ENCODE results near the gene LDLRAD3. TPM values are rescaled to one million over a fixed set of nuclear protein-coding genes. Genes with fewer than 3 reads are reported as not detected.

The LDLRAD3 gene
- total RNA-seq, 2 donors from 2014 or later: 19.2 to 30.6 TPM

GRCh38 chr11:36098853-36099375, 155.1 kb downstream of the LDLRAD3 start:
- Histone ChIP-seq H3K9ac (ENCODE audit: extremely low read depth, low read length, poor library complexity, severe bottlenecking) (no peak overlapping the region), H3K36me3 (ENCODE audit: control insufficient read depth, insufficient read depth, low read length) (peaks cover 49% of the 10 kb centered on the region), H3K27me3 (ENCODE audit: control insufficient read depth, insufficient read depth, low read length, poor library complexity, severe bottlenecking) (no peaks in the 10 kb centered on the region), H3K27ac (ENCODE audit: low read depth, low read length) (no peak overlapping the region), H3K4me1 (ENCODE audit: control insufficient read depth, insufficient read depth, low read length) (peaks cover 13% of the 10 kb centered on the region), H3K9me3 (ENCODE audit: control insufficient read depth, low read length) (peaks cover 13% of the 10 kb centered on the region), H3K4me3 (ENCODE audit: low read length) (no peak overlapping the region)
- H3K4me1 Mint-ChIP-seq: peaks cover 42% of the 10 kb centered on the region
- no peaks in the 10 kb centered on the region for H3K27me3 Mint-ChIP-seq (ENCODE audit: insufficient read depth)
- WGBS, 2 experiments (ENCODE audit: insufficient coverage in 1 of 2, insufficient read length in 1 of 2): 95% methylated on average over 2 of the region's 2 CpGs; no CpG with 5 or more reads in 1 of the 2 experiments
- H3K9me3 Mint-ChIP-seq: peaks cover 4% of the 10 kb centered on the region
- no peak overlapping the region for H3K27ac Mint-ChIP-seq
- DNase-seq: peak; percentile 7
- peaks cover 71% of the 10 kb centered on the region for H3K36me3 Mint-ChIP-seq (ENCODE audit: low read depth)
- H3K4me3 Mint-ChIP-seq: no peak overlapping the region
- no peak for TF ChIP-seq CTCF (conservative IDR thresholded peaks at IDR 0.05)

- Histone ChIP-seq H3K36me3 (ENCODE audit: control insufficient read depth, insufficient read depth, low read length) (peaks cover 35% of the 10 kb centered on the region), H3K27ac (ENCODE audit: low read depth, low read length) (no peak overlapping the region), H3K9me3 (ENCODE audit: control insufficient read depth, low read length) (peaks cover under 1% of the 10 kb centered on the region), H3K4me1 (ENCODE audit: control insufficient read depth, insufficient read depth, low read length) (peaks cover 25% of the 10 kb centered on the region), H3K27me3 (ENCODE audit: control insufficient read depth, insufficient read depth, low read length, poor library complexity, severe bottlenecking) (no peaks in the 10 kb centered on the region), H3K4me3 (ENCODE audit: low read length) (no peak overlapping the region), H3K9ac (ENCODE audit: extremely low read depth, low read length, poor library complexity, severe bottlenecking) (no peak overlapping the region)
- TF ChIP-seq CTCF (conservative IDR thresholded peaks at IDR 0.05): no peak
- 98 to 100% methylated on average over 2 to 3 of the region's 4 CpGs for WGBS, 2 experiments (ENCODE audit: insufficient coverage in 1 of 2, insufficient read length in 1 of 2)
- no peak overlapping the region for H3K27ac Mint-ChIP-seq
- no peak overlapping the region for H3K4me3 Mint-ChIP-seq
- peaks cover 52% of the 10 kb centered on the region for H3K36me3 Mint-ChIP-seq (ENCODE audit: low read depth)
- H3K4me1 Mint-ChIP-seq: peaks cover 66% of the 10 kb centered on the region
- no peak for DNase-seq
- no peaks in the 10 kb centered on the region for H3K9me3 Mint-ChIP-seq
- no peaks in the 10 kb centered on the region for H3K27me3 Mint-ChIP-seq (ENCODE audit: insufficient read depth)
These were observed 157.6 kb downstream of the LDLRAD3 start for GRCh38 chr11:36101466-36101865.

- Histone ChIP-seq H3K4me1 (ENCODE audit: control insufficient read depth, insufficient read depth, low read length) (peaks cover 18% of the 10 kb centered on the region), H3K9ac (ENCODE audit: extremely low read depth, low read length, poor library complexity, severe bottlenecking) (no peak overlapping the region), H3K4me3 (ENCODE audit: low read length) (no peak overlapping the region), H3K27ac (ENCODE audit: low read depth, low read length) (no peak overlapping the region), H3K27me3 (ENCODE audit: control insufficient read depth, insufficient read depth, low read length, poor library complexity, severe bottlenecking) (no peaks in the 10 kb centered on the region), H3K9me3 (ENCODE audit: control insufficient read depth, low read length) (peaks cover 14% of the 10 kb centered on the region), H3K36me3 (ENCODE audit: control insufficient read depth, insufficient read depth, low read length) (peaks cover 40% of the 10 kb centered on the region)
- H3K36me3 Mint-ChIP-seq (ENCODE audit: low read depth): peaks cover 58% of the 10 kb centered on the region
- DNase-seq: no peak
- H3K4me3 Mint-ChIP-seq: no peak overlapping the region
- no peaks in the 10 kb centered on the region for H3K27me3 Mint-ChIP-seq (ENCODE audit: insufficient read depth)
- peaks cover 52% of the 10 kb centered on the region for H3K4me1 Mint-ChIP-seq
- TF ChIP-seq CTCF (conservative IDR thresholded peaks at IDR 0.05): no peak
- H3K27ac Mint-ChIP-seq: no peak overlapping the region
- no peaks in the 10 kb centered on the region for H3K9me3 Mint-ChIP-seq
- 97 to 100% methylated on average over 1 to 5 of the region's 5 CpGs for WGBS, 2 experiments (ENCODE audit: insufficient coverage in 1 of 2, insufficient read length in 1 of 2)
These were observed 159.0 kb downstream of the LDLRAD3 start for GRCh38 chr11:36102868-36103267.
